ENCODE data around the gene PIP4K2A. TPM values are rescaled to one million over a fixed set of nuclear protein-coding genes. Genes with fewer than 3 reads are reported as not detected.

PIP4K2A gene
- total RNA-seq, 1 experiment from 2014 or later, result 20.2 TPM

GRCh38 chr10:22665329-22665728 is 49.0 kb downstream of the PIP4K2A start:
- Histone ChIP-seq H3K27ac (ENCODE audit: low read length) (no peak overlapping the region), H3F3A (ENCODE audit: low read length, unreplicated experiment) (no peaks in the 10 kb centered on the region), H3K4me2 (ENCODE audit: low read length) (no peak overlapping the region), H3K9ac (ENCODE audit: low read length) (no peak overlapping the region), H2AFZ (ENCODE audit: low read length) (no peak overlapping the region), H3K9me2 (replicated peaks; ENCODE audit: low read length) (no peaks in the 10 kb centered on the region), H3K4me1 (ENCODE audit: insufficient read depth, low read length) (peaks cover 7% of the 10 kb centered on the region), H4K20me1 (ENCODE audit: low read length) (no peaks in the 10 kb centered on the region), H3K4me3 (ENCODE audit: low read length) (no peak overlapping the region), H3K36me3 (ENCODE audit: low read depth, low read length) (no peaks in the 10 kb centered on the region), H3K9me3 (ENCODE audit: low read length) (no peaks in the 10 kb centered on the region), H3K27me3 (ENCODE audit: low read length) (no peaks in the 10 kb centered on the region), H3K79me2 (ENCODE audit: low read length) (peaks cover 76% of the 10 kb centered on the region)
- intact Hi-C loops (cut with micrococcal nuclease), result no loop called here
- CTCF ChIA-PET, result no interaction called here
- BruUV-seq (replicated peaks), result no TSS peak
- TF ChIP-seq CTCF (conservative IDR thresholded peaks at IDR 0.05; ENCODE audit: low read depth, low read length) (no peak), EZH2 (IDR thresholded peaks at IDR 0.05; ENCODE audit: low read length, unreplicated experiment) (no peak), EZH2phosphoT487 (IDR thresholded peaks at IDR 0.05; ENCODE audit: borderline replicate concordance, low read length) (no peak)
- POLR2A ChIA-PET (ENCODE audit: unreplicated experiment), result no interaction called here
- no peak for DNase-seq
- no peak for ATAC-seq

DNA sequence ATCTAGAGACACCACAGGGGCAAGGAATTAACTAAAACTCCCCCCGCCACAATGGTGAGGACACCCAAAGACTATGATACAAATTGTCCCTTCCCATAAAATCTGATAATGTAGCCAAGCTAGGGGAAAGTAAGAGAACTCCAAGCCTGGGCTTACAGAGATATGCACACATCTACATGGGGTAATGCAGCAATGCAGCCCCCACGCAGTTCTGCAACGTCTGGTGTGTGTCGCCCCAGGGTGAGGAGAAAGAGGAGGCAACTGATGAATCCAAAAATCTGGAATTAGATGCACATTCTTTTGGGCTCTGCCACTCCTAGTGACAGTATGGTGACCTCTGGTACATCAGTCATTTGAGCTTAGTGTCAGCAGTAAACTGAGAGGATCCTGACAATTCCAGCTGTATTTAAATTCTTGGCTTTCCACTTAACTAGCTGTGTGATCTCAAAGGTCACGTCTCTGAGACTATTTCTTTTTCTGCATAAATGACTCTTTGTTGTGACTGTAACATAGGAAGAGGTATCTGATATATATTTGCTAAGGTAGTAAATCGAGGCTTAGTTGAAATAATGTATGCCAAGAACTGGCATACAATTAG is 51.5 kb downstream of the PIP4K2A start:
- H3K27ac ChIP-seq (ENCODE audit: low read length), result no peak overlapping the region
- peaks cover 74% of the 10 kb centered on the region for H3K79me2 ChIP-seq (ENCODE audit: low read length)
- ChIA-PET CTCF (no interaction called here), POLR2A (ENCODE audit: unreplicated experiment) (no interaction called here)
- no peak overlapping the region for H3K9ac ChIP-seq (ENCODE audit: low read length)
- TF ChIP-seq EZH2phosphoT487 (IDR thresholded peaks at IDR 0.05; ENCODE audit: borderline replicate concordance, low read length) (no peak), EZH2 (IDR thresholded peaks at IDR 0.05; ENCODE audit: low read length, unreplicated experiment) (no peak), CTCF (conservative IDR thresholded peaks at IDR 0.05; ENCODE audit: low read depth, low read length) (no peak)
- H3K4me1 ChIP-seq (ENCODE audit: insufficient read depth, low read length), result peaks cover 23% of the 10 kb centered on the region
- no peaks in the 10 kb centered on the region for H4K20me1 ChIP-seq (ENCODE audit: low read length)
- H3F3A ChIP-seq (ENCODE audit: low read length, unreplicated experiment), result no peaks in the 10 kb centered on the region
- H3K9me3 ChIP-seq (ENCODE audit: low read length), result no peaks in the 10 kb centered on the region
- no peaks in the 10 kb centered on the region for H3K9me2 ChIP-seq (replicated peaks; ENCODE audit: low read length)
- H3K27me3 ChIP-seq (ENCODE audit: low read length), result no peaks in the 10 kb centered on the region
- no TSS peak for BruUV-seq (replicated peaks)
- no peak overlapping the region for H3K4me2 ChIP-seq (ENCODE audit: low read length)
- no peak overlapping the region for H2AFZ ChIP-seq (ENCODE audit: low read length)
- no peak overlapping the region for H3K4me3 ChIP-seq (ENCODE audit: low read length)
- H3K36me3 ChIP-seq (ENCODE audit: low read depth, low read length), result no peaks in the 10 kb centered on the region
- ATAC-seq (no peak), DNase-seq (no peak)
- intact Hi-C loops (cut with micrococcal nuclease), result no loop called here

- BruUV-seq (replicated peaks), result no TSS peak
- peak overlapping the region; percentile 37 for H3K27ac ChIP-seq (ENCODE audit: low read length)
- POLR2A ChIA-PET (ENCODE audit: unreplicated experiment), result no interaction called here
These were observed 54.5 kb downstream of the PIP4K2A start for GRCh38 chr10:22659866-22660265.

More at GRCh38 chr10:22659866-22660265, 54.5 kb downstream of the PIP4K2A start:
- intact Hi-C loops (cut with micrococcal nuclease), result loop anchor here (5.0 kb wide), 1 partner anchor 327 kb away; no protein-coding TSS in a partner anchor
- Histone ChIP-seq H3K9me3 (ENCODE audit: low read length) (no peaks in the 10 kb centered on the region), H3K36me3 (ENCODE audit: low read depth, low read length) (no peaks in the 10 kb centered on the region), H3F3A (ENCODE audit: low read length, unreplicated experiment) (peaks cover 3% of the 10 kb centered on the region), H3K9me2 (replicated peaks; ENCODE audit: low read length) (no peaks in the 10 kb centered on the region), H3K4me3 (ENCODE audit: low read length) (no peak overlapping the region), H3K27me3 (ENCODE audit: low read length) (no peaks in the 10 kb centered on the region), H3K4me2 (ENCODE audit: low read length) (peak overlapping the region; percentile 50; the same call in 1 of the 2 replicates), H4K20me1 (ENCODE audit: low read length) (no peaks in the 10 kb centered on the region), H3K79me2 (ENCODE audit: low read length) (peaks cover 73% of the 10 kb centered on the region), H3K9ac (ENCODE audit: low read length) (no peak overlapping the region), H3K4me1 (ENCODE audit: insufficient read depth, low read length) (peaks cover 37% of the 10 kb centered on the region), H2AFZ (ENCODE audit: low read length) (no peak overlapping the region)
- no peak for DNase-seq
- no peak for ATAC-seq
- TF ChIP-seq EZH2 (IDR thresholded peaks at IDR 0.05; ENCODE audit: low read length, unreplicated experiment), result no peak
- CTCF ChIA-PET, result no interaction called here

Data from PC-3 (cell line).